NCI-H128 (cell line): ENCODE results near the gene DCHS2.

Experiments
- DNase-seq: peaks from one replicate; lab custom pipeline; 2025; ENCODE audit not compliant: unreplicated experiment; lab: John Stamatoyannopoulos, UW

Gene DCHS2

GRCh38 chr4:154491341-154492271, at the start of gene DCHS2:
Gene DCHS2, minus strand, starts transcription at chr4:154491799. Its CDS starts 444 bp downstream, at chr4:154491355.
- no peak for DNase-seq

- DNase-seq, result no peak
Measured at GRCh38 chr4:154534296-154534695, 42.7 kb upstream of the DCHS2 start.

GRCh38 chr4:154529728-154530519, 38.3 kb upstream of the DCHS2 start:
- DNase-seq, result no peak

GRCh38 chr4:154528869-154529268, 37.3 kb upstream of the DCHS2 start:
- DNase-seq, result no peak

- DNase-seq, result no peak
Measured at GRCh38 chr4:154527308-154527707, 35.7 kb upstream of the DCHS2 start.

- no peak for DNase-seq
Measured at GRCh38 chr4:154526151-154526550, 34.6 kb upstream of the DCHS2 start.

- no peak for DNase-seq
Measured at GRCh38 chr4:154521607-154522006, 30.0 kb upstream of the DCHS2 start.

GRCh38 chr4:154519214-154519613, 27.6 kb upstream of the DCHS2 start:
- no peak for DNase-seq

- DNase-seq, result no peak
Measured at GRCh38 chr4:154517591-154517990, 26.0 kb upstream of the DCHS2 start.

GRCh38 chr4:154516318-154517029, 24.9 kb upstream of the DCHS2 start:
- DNase-seq, result no peak

GRCh38 chr4:154511981-154512380, 20.4 kb upstream of the DCHS2 start:
- DNase-seq, result no peak

GRCh38 chr4:154511548-154511947, 19.9 kb upstream of the DCHS2 start:
- no peak for DNase-seq

GRCh38 chr4:154507156-154507555, 15.6 kb upstream of the DCHS2 start:
- DNase-seq, result no peak

- DNase-seq, result no peak
Measured at GRCh38 chr4:154506253-154506652, 14.7 kb upstream of the DCHS2 start.

GRCh38 chr4:154503598-154503997, 12.0 kb upstream of the DCHS2 start:
- DNase-seq, result no peak

GRCh38 chr4:154502111-154502510, 10.5 kb upstream of the DCHS2 start:
- no peak for DNase-seq

- no peak for DNase-seq
Measured at GRCh38 chr4:154497889-154498288, 6.3 kb upstream of the DCHS2 start.

- DNase-seq, result no peak
Measured at GRCh38 chr4:154495867-154496266, 4.3 kb upstream of the DCHS2 start.

GRCh38 chr4:154492288-154492687, 689 bp upstream of the DCHS2 start:
- DNase-seq, result no peak

GRCh38 chr4:154490583-154491340, 837 bp downstream of the DCHS2 start:
- no peak for DNase-seq

- DNase-seq, result no peak
Measured at GRCh38 chr4:154490234-154490582, 1.4 kb downstream of the DCHS2 start.
